GM12874 (cell line): ENCODE data around the gene PTPRN2.

Experiments
- CTCF ChIP-seq: IDR thresholded peaks from 2 replicates; pipeline ENCODE4 v1.5.1; 2011; ENCODE audit warnings: low read depth, mild to moderate bottlenecking, control low read depth, low read length, moderate library complexity; ENCODE audit not compliant: insufficient read depth

Gene PTPRN2

DNA sequence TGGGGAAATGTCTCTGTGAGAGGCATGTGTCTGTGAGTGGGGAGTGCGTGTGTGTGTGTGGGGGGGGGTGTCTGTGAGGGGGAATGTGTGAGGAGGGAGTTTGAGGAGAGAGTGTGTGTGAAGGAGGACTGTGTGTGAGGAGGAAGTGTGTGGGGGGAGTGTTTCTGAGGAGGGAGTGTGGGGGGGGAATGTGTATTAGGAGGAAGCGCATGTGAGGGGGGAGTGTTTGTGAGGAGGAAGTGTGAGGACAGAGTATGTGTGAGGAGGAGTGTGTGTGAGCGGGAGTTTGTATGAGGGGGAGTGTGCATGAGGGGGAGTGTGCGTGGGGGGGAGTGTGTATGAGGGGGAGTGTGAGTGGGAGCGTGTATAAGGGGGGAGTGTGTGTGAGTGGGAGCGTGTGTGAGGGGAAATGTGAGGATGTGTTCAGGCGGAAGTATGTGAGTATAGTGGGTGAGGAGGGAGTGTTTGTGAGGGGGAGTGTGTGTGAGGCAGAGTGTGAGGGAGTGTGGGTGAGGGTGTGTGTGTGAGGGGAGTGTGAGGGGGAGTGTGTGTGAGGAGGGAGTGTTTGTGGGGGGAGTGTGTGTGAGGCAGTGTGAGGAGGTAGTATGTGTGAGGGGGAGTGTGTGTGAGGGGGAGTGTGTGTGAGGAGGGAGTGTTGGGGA is 21.8 kb upstream of the PTPRN2 start:
- TF ChIP-seq CTCF, result no peak

DNA sequence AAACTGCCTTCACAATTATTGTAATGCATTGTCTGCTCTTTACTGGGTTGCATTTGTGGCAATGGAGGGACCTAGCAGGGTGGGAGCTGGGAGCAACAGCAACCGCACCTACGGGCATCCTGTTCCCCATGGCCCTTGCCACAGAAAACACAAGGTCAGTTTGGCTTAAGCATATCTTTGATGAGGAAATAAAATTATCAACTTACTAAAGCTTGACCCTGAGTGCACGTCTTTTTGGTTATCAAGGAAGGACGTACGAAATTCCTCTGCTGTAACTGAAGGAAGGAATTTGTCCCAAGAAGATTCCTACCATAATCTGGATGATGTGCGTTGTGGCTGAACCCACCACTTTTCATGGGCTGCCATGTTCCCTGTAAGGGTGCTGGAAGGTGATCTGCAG is 19.9 kb upstream of the PTPRN2 start:
- TF ChIP-seq CTCF, result no peak

GRCh38 chr7:158606671-158607424 is 19.2 kb upstream of the PTPRN2 start:
- no peak for TF ChIP-seq CTCF

- TF ChIP-seq CTCF, result no peak
These were observed 18.5 kb upstream of the PTPRN2 start for GRCh38 chr7:158606129-158606528.

GRCh38 chr7:158603773-158604755 is 16.4 kb upstream of the PTPRN2 start:
- TF ChIP-seq CTCF, result no peak

GRCh38 chr7:158602905-158603772 is 15.5 kb upstream of the PTPRN2 start:
- no peak for TF ChIP-seq CTCF

- TF ChIP-seq CTCF, result no peak
These were observed 14.4 kb upstream of the PTPRN2 start for GRCh38 chr7:158602041-158602440.
